GM12865 (cell line): ENCODE results near the gene ANXA3.

Source experiments
- DNase-seq: peaks from one replicate; pipeline ENCODE4 v3.0.0; 2010; ENCODE audit warnings: low read depth
- H3K4me3 ChIP-seq: 2 replicates; pipeline ENCODE4 v1.5.1; 2011; ENCODE audit warnings: mild to moderate bottlenecking, low read depth, low read length, control low read depth
- CTCF ChIP-seq: IDR thresholded peaks from 2 replicates; pipeline ENCODE4 v1.5.1; 2011; ENCODE audit warnings: low read length, control low read depth, low read depth, inconsistent platforms; ENCODE audit not compliant: insufficient read depth; ENCODE audit errors: missing control alignments

ANXA3 gene

GRCh38 chr4:78601013-78601412 lies 49.4 kb downstream of the ANXA3 start:
- no peak overlapping the region for H3K4me3 ChIP-seq
- no peak for TF ChIP-seq CTCF
- DNase-seq, result peak; percentile 51

DNA sequence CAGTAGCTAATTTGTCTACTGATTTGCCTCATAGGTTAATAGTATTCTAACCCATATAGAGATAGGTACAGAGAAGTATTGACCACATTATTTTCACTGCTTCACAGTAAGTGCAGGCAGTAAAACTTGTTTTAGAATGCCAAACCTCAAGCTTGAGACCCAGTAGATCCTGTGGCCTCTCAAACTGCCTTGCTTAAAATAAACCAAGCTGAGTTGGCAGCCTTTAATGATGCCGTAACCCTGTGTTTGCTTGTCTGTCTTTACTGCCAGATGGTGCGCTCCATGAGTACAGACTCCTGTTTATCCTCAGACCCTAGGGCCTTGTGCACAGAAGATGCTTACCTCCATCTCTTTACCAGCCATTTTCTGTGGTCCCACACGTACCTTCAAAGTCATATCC lies 50.8 kb downstream of the ANXA3 start:
- no peak overlapping the region for H3K4me3 ChIP-seq
- no peak for DNase-seq
- TF ChIP-seq CTCF, result no peak

DNA sequence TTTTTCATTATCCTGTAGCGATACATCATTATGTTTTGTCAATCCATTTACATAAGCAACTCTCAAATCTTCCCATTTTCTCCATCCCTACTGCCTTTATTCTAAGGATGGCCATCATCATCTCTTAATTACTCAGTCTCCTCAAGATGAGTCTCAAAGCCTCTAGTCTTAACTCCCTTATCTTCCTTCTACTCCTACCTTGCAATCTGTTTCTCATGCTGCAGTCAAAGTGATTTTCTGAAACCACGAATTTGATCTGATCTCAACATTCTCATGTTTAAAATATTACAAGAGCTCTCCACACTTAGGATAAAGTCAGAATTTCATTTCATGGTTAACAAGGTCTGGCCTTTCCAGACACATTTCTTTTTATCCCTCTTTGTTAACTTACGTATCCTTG lies 51.8 kb downstream of the ANXA3 start:
- DNase-seq, result no peak
- TF ChIP-seq CTCF, result no peak
- no peak overlapping the region for H3K4me3 ChIP-seq

GRCh38 chr4:78604988-78605387 lies 53.4 kb downstream of the ANXA3 start:
- DNase-seq, result no peak
- no peak for TF ChIP-seq CTCF
- no peak overlapping the region for H3K4me3 ChIP-seq

DNA sequence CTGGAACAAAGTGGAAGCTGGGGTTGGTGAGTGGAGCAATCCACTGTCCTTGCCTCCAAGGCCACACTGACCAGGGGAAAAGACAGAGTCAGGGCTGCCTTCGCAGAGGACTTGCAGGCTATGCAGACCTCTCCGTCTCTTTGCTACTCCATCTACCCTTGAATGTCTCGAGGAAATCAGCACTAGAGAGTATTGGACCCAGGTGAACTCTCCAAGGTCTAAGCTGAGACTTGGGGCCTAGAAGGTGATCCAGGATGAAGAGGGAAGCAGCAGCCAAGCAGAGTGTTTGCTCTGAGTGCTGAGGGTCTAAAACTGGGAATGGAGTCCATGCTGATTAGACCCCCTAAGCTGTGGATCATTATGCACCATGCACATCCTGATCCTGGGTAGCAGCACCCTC lies 54.5 kb downstream of the ANXA3 start:
- H3K4me3 ChIP-seq, result no peak overlapping the region
- no peak for TF ChIP-seq CTCF
- DNase-seq, result no peak

DNA sequence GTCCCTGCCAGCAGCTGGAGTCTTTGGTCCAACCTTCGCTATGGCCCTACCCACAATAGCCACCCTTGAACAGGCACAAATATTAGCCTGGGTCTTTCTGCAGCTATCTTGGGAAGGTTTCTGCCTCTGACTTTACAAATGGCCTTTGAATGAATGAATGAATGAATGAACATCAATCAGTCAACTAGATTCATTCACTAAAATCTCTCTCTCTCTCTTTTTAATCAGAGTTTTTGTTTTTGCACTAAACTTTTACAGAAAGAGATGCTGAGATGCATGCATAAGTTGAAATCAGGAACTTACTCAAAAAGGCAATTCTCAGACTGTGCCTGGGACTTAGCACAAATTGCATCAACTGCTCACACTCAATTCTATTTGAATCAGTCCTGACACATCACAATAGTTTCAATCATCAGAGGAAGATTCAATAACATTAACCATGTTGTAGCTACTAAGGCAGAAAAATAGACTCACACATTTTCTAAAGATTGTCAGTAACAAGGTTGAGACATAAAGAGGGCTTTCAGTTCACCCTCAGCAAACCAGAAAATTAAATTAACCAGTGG lies 55.0 kb downstream of the ANXA3 start:
- no peak for TF ChIP-seq CTCF
- H3K4me3 ChIP-seq, result no peak overlapping the region
- DNase-seq, result no peak

DNA sequence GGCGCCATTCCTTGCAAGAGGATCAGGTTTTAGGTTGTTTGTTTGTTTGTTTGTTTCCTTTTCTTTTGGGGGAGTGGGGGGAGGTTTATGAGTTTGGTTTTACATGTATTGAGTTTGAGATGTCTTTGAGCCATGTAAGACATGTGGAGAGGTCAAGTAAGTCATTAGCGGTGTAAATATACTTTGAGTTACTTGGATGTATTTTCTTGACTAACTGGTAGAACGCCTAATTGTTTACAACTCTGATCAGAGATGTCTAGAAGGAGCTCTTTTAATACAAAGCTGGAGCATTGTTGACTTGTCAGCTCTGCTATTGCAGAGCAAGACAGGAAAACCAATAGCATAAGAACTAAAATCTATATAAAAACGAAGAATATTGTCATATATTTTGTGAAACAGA lies 57.1 kb downstream of the ANXA3 start:
- TF ChIP-seq CTCF, result no peak
- H3K4me3 ChIP-seq, result no peak overlapping the region

More for the DNA sequence above, 57.1 kb downstream of the ANXA3 start:
- no peak for DNase-seq
